ENCODE results near the gene RETREG2. TPM values are rescaled to one million over a fixed set of nuclear protein-coding genes. Genes with fewer than 3 reads are reported as not detected.

RETREG2 gene
- total and polyA plus RNA-seq, 2 experiments from 2014 or later: 13.2 to 41.8 TPM

GRCh38 chr2:219206328-219207133, 28.5 kb downstream of the RETREG2 start, which contains the start of gene ZFAND2B:
Gene ZFAND2B, plus strand, starts transcription at chr2:219206782. Its CDS starts 206 bp downstream, at chr2:219206988.
- H3K27ac Mint-ChIP-seq: peak within 1 kb of the TSS; percentile 87
- Histone ChIP-seq H3K4me1 (ENCODE audit: insufficient read depth) (peaks cover 15% of the 10 kb centered on the region), H3K27ac (ENCODE audit: low read depth) (0 out of 2 replicates have a peak within 1 kb of the TSS, but pooled peaks have one; percentile 74), H3K27me3 (ENCODE audit: insufficient read depth) (no peaks in the 10 kb centered on the region), H2AFZ (peak within 1 kb of the TSS; percentile 98), H4K20me1 (replicated peaks; ENCODE audit: insufficient read depth) (no peaks in the 10 kb centered on the region; the same call in 1 of the 2 replicates), H3K4me2 (peak within 1 kb of the TSS; percentile 96), H3K79me2 (replicated peaks; ENCODE audit: insufficient read depth) (no peaks in the 10 kb centered on the region), H3K9me2 (ENCODE audit: insufficient read depth) (no peaks in the 10 kb centered on the region), H3K4me3 (peak within 1 kb of the TSS; percentile 84), H3F3A (replicated peaks; ENCODE audit: low read depth) (peaks cover 15% of the 10 kb centered on the region; the same call in 1 of the 2 replicates), H3K36me3 (ENCODE audit: insufficient read depth) (no peaks in the 10 kb centered on the region; the same call in 1 of the 2 replicates)
- ATAC-seq (peak; percentile 98), DNase-seq (ENCODE audit: low spot score) (peak; percentile 97)
- peaks cover 27% of the 10 kb centered on the region for H3K36me3 Mint-ChIP-seq (ENCODE audit: low read depth)
- H3K4me1 Mint-ChIP-seq: peaks cover 13% of the 10 kb centered on the region; the same call in 2 of the 3 replicates
- TF ChIP-seq STAT1 (IDR thresholded peaks at IDR 0.05; ENCODE audit: unreplicated experiment) (no peak), ETS1 (IDR thresholded peaks at IDR 0.05) (peak; percentile 47; the same call in 1 of the 2 replicates), EZH2phosphoT487 (IDR thresholded peaks at IDR 0.05; ENCODE audit: unreplicated experiment) (no peak), POLR2AphosphoS5 (IDR thresholded peaks at IDR 0.05; ENCODE audit: low read depth) (peak; percentile 97), NANOG (IDR thresholded peaks at IDR 0.05; ENCODE audit: borderline replicate concordance) (no peak), EZH2 (IDR thresholded peaks at IDR 0.05; ENCODE audit: low read depth, unreplicated experiment) (no peak), ZNF331 (CRISPR knock-in tag; IDR thresholded peaks at IDR 0.05; ENCODE audit: low read depth) (no peak), ZNF462 (CRISPR knock-in tag; IDR thresholded peaks at IDR 0.05) (no peak), ZNF114 (CRISPR knock-in tag; IDR thresholded peaks at IDR 0.05) (no peak), JUNB (IDR thresholded peaks at IDR 0.05; ENCODE audit: unreplicated experiment) (no peak), CREB1 (CRISPR knock-in tag; IDR thresholded peaks at IDR 0.05; ENCODE audit: low read depth) (peak; percentile 92)
- TF ChIP-seq, protein P1, sequence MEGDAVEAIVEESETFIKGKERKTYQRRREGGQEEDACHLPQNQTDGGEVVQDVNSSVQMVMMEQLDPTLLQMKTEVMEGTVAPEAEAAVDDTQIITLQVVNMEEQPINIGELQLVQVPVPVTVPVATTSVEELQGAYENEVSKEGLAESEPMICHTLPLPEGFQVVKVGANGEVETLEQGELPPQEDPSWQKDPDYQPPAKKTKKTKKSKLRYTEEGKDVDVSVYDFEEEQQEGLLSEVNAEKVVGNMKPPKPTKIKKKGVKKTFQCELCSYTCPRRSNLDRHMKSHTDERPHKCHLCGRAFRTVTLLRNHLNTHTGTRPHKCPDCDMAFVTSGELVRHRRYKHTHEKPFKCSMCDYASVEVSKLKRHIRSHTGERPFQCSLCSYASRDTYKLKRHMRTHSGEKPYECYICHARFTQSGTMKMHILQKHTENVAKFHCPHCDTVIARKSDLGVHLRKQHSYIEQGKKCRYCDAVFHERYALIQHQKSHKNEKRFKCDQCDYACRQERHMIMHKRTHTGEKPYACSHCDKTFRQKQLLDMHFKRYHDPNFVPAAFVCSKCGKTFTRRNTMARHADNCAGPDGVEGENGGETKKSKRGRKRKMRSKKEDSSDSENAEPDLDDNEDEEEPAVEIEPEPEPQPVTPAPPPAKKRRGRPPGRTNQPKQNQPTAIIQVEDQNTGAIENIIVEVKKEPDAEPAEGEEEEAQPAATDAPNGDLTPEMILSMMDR (conservative IDR thresholded peaks at IDR 0.05; ENCODE audit: low read depth in 2 of 2): no peak
- TF ChIP-seq, protein P2, sequence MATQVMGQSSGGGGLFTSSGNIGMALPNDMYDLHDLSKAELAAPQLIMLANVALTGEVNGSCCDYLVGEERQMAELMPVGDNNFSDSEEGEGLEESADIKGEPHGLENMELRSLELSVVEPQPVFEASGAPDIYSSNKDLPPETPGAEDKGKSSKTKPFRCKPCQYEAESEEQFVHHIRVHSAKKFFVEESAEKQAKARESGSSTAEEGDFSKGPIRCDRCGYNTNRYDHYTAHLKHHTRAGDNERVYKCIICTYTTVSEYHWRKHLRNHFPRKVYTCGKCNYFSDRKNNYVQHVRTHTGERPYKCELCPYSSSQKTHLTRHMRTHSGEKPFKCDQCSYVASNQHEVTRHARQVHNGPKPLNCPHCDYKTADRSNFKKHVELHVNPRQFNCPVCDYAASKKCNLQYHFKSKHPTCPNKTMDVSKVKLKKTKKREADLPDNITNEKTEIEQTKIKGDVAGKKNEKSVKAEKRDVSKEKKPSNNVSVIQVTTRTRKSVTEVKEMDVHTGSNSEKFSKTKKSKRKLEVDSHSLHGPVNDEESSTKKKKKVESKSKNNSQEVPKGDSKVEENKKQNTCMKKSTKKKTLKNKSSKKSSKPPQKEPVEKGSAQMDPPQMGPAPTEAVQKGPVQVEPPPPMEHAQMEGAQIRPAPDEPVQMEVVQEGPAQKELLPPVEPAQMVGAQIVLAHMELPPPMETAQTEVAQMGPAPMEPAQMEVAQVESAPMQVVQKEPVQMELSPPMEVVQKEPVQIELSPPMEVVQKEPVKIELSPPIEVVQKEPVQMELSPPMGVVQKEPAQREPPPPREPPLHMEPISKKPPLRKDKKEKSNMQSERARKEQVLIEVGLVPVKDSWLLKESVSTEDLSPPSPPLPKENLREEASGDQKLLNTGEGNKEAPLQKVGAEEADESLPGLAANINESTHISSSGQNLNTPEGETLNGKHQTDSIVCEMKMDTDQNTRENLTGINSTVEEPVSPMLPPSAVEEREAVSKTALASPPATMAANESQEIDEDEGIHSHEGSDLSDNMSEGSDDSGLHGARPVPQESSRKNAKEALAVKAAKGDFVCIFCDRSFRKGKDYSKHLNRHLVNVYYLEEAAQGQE (IDR thresholded peaks at IDR 0.05; ENCODE audit: unreplicated experiment): no peak
- H3K9me3 Mint-ChIP-seq: peaks cover 2% of the 10 kb centered on the region; the same call in 1 of the 3 replicates
- H3K27me3 Mint-ChIP-seq (ENCODE audit: insufficient read depth, low read depth, poor library complexity): peaks cover 10% of the 10 kb centered on the region
- H3K4me3 Mint-ChIP-seq: peak within 1 kb of the TSS; percentile 88

Measured in GM23338 (cell line).